H9 (cell line): ENCODE measurements around the gene MTFP1. TPM values are rescaled to one million over a fixed set of nuclear protein-coding genes. Genes with fewer than 3 reads are reported as not detected.

Source experiments
- DNase-seq: peaks from one replicate; pipeline ENCODE4 v3.0.0-alpha.2; 2017
- H2AFZ ChIP-seq: one replicate; pipeline ENCODE4 v1.6.1; 2013; ENCODE audit warnings: mild to moderate bottlenecking, low read length, control low read depth, moderate library complexity
- H2AK5ac ChIP-seq: 2 replicates; pipeline ENCODE4 v1.6.1; 2013; ENCODE audit warnings: low read length, control low read depth, mixed read lengths; ENCODE audit not compliant: insufficient read length
- H2BK120ac ChIP-seq: one replicate; pipeline ENCODE4 v1.6.1; 2013; ENCODE audit warnings: low read depth, mild to moderate bottlenecking, low read length, control low read depth, inconsistent platforms; ENCODE audit not compliant: poor library complexity, severe bottlenecking
- H2BK12ac ChIP-seq: 2 replicates; pipeline ENCODE4 v1.6.1; 2013; ENCODE audit warnings: low read length, control low read depth, mixed read lengths, low read depth; ENCODE audit not compliant: insufficient read length
- H2BK15ac ChIP-seq: 2 replicates; pipeline ENCODE4 v1.6.1; 2013; ENCODE audit warnings: low read depth, low read length, control low read depth
- H2BK20ac ChIP-seq: one replicate; pipeline ENCODE4 v1.6.1; 2013; ENCODE audit warnings: low read depth, mild to moderate bottlenecking, low read length, control low read depth, inconsistent platforms; ENCODE audit not compliant: poor library complexity, severe bottlenecking
- H2BK5ac ChIP-seq: 2 replicates; pipeline ENCODE4 v1.6.1; 2013; ENCODE audit warnings: low read length, control low read depth, mixed read lengths; ENCODE audit not compliant: insufficient read length
- H3K14ac ChIP-seq: 2 replicates; pipeline ENCODE4 v1.6.1; 2013; ENCODE audit warnings: low read length, control low read depth; ENCODE audit not compliant: insufficient read depth
- H3K18ac ChIP-seq: 2 replicates; pipeline ENCODE4 v1.6.1; 2013; ENCODE audit warnings: low read depth, mild to moderate bottlenecking, mixed read lengths, low read length, control low read depth; ENCODE audit not compliant: insufficient read length
- H3K23ac ChIP-seq: 2 replicates; pipeline ENCODE4 v1.6.1; 2013; ENCODE audit warnings: low read length, control low read depth, mixed read lengths, low read depth; ENCODE audit not compliant: insufficient read length
- H3K23me2 ChIP-seq: 2 replicates; pipeline ENCODE4 v1.6.1; 2013; ENCODE audit warnings: low read depth, mild to moderate bottlenecking, mixed read lengths, low read length, control low read depth; ENCODE audit not compliant: insufficient read length, poor library complexity, severe bottlenecking
- H3K27ac ChIP-seq: 2 replicates; pipeline ENCODE4 v1.5.1; 2013; ENCODE audit warnings: low read length, control low read depth, mixed read lengths, low read depth; ENCODE audit not compliant: insufficient read length
- H3K27me3 ChIP-seq: 2 replicates; pipeline ENCODE4 v1.6.1; 2013; ENCODE audit warnings: low read length, control low read depth, inconsistent platforms; ENCODE audit not compliant: insufficient read depth
- H3K4ac ChIP-seq: 2 replicates; pipeline ENCODE4 v1.6.1; 2013; ENCODE audit warnings: low read depth, mild to moderate bottlenecking, control low read depth, inconsistent platforms, low read length, moderate library complexity
- H3K4me1 ChIP-seq: 2 replicates; pipeline ENCODE4 v1.6.1; 2013; ENCODE audit warnings: low read length, control low read depth, inconsistent platforms; ENCODE audit not compliant: insufficient read depth
- H3K4me2 ChIP-seq: 2 replicates; pipeline ENCODE4 v1.6.1; 2013; ENCODE audit warnings: low read length, control low read depth, mixed read lengths; ENCODE audit not compliant: insufficient read length, insufficient read depth
- H3K56ac ChIP-seq: 2 replicates; pipeline ENCODE4 v1.6.1; 2013; ENCODE audit warnings: low read depth, mild to moderate bottlenecking, mixed read lengths, low read length, control low read depth; ENCODE audit not compliant: insufficient read length
- H3K79me1 ChIP-seq: 2 replicates; pipeline ENCODE4 v1.6.1; 2013; ENCODE audit warnings: low read depth, mild to moderate bottlenecking, moderate library complexity, low read length, control low read depth, inconsistent platforms; ENCODE audit not compliant: insufficient read depth, poor library complexity, severe bottlenecking
- H3K79me2 ChIP-seq: 2 replicates; pipeline ENCODE4 v1.6.1; 2013; ENCODE audit warnings: low read length, control low read depth, inconsistent platforms; ENCODE audit not compliant: insufficient read depth
- H3K9ac ChIP-seq: 2 replicates; pipeline ENCODE4 v1.6.1; 2013; ENCODE audit warnings: low read length, control low read depth, mixed read lengths; ENCODE audit not compliant: insufficient read length; ENCODE audit errors: extremely low read depth
- H3K9me3 ChIP-seq: one replicate; pipeline ENCODE4 v1.6.1; 2013; ENCODE audit warnings: low read depth, low read length, inconsistent platforms; ENCODE audit not compliant: control insufficient read depth
- H3T11ph ChIP-seq: one replicate; pipeline ENCODE4 v1.6.1; 2013; ENCODE audit warnings: mild to moderate bottlenecking, low read length, control low read depth, inconsistent platforms
- H4K20me1 ChIP-seq: one replicate; pipeline ENCODE4 v1.6.1; 2013; ENCODE audit not compliant: control insufficient read depth, insufficient read length, insufficient read depth
- H4K5ac ChIP-seq: 2 replicates; pipeline ENCODE4 v1.6.1; 2013; ENCODE audit warnings: low read depth, mild to moderate bottlenecking, mixed read lengths, low read length, control low read depth; ENCODE audit not compliant: insufficient read length
- H4K8ac ChIP-seq: replicated peaks from 2 replicates; pipeline ENCODE4 v1.6.1; 2013; ENCODE audit warnings: low read length, control low read depth, mixed read lengths, low read depth; ENCODE audit not compliant: insufficient read length
- H4K91ac ChIP-seq: 2 replicates; pipeline ENCODE4 v1.6.1; 2013; ENCODE audit warnings: low read depth, mild to moderate bottlenecking, moderate library complexity, mixed read lengths, low read length, control low read depth; ENCODE audit not compliant: insufficient read length
- H3K27ac Mint-ChIP-seq, 3 experiments: 2 replicates in 2 of 3; 3 replicates in 1 of 3; pipeline ENCODE4 v1.8.0; 2020 to 2021; ENCODE audit warnings: mixed read lengths in 3 of 3, mild to moderate bottlenecking in 1 of 3, moderate library complexity in 1 of 3
- H3K27me3 Mint-ChIP-seq: 2 replicates; pipeline ENCODE4 v1.8.0; 2021; ENCODE audit warnings: low read depth, mild to moderate bottlenecking, moderate library complexity, mixed read lengths
- H3K36me3 Mint-ChIP-seq, 3 experiments: 2 replicates in 2 of 3; 3 replicates in 1 of 3; pipeline ENCODE4 v1.8.0; 2020 to 2021; ENCODE audit warnings: low read depth in 3 of 3, mixed read lengths in 3 of 3; ENCODE audit not compliant: insufficient read depth in 1 of 3
- H3K4me1 Mint-ChIP-seq, 2 experiments: 2 replicates each; pipeline ENCODE4 v1.8.0; 2020; ENCODE audit warnings: mixed read lengths in 2 of 2
- H3K4me3 Mint-ChIP-seq, 2 experiments: 2 replicates in 1 of 2; 3 replicates in 1 of 2; pipeline ENCODE4 v1.8.0; 2020 to 2021; ENCODE audit warnings: mild to moderate bottlenecking in 2 of 2, mixed read lengths in 2 of 2, moderate library complexity in 1 of 2
- H3K9me3 Mint-ChIP-seq, 2 experiments: 2 replicates in 1 of 2; 3 replicates in 1 of 2; pipeline ENCODE4 v1.8.0; 2020; ENCODE audit warnings: mild to moderate bottlenecking in 2 of 2, mixed read lengths in 2 of 2, moderate library complexity in 1 of 2
- WGBS: extraction: QIAGEN DNeasy Blood & Tissue Kit; methylation state at CpG from one replicate; pipeline ENCODE4 v1.1.7; 2013; ENCODE audit warnings: missing lambda C conversion rate, low lambda C conversion rate, mixed read lengths; ENCODE audit not compliant: insufficient read length; ENCODE audit errors: extremely low coverage; 5-methylcytosine and 5-hydroxymethylcytosine counted together
- total RNA-seq: library from RNA; stranded (reverse); gene quantifications from 2 replicates; pipeline ENCODE4 v1.2.1, GENCODE V29; 2021
- TF ChIP-seq, protein P1 (sequence below): fragments of 200-600 bp; sonication (generic); conservative IDR thresholded peaks from 3 replicates; pipeline ENCODE4 v1.8.0; 2021; ENCODE audit warnings: antibody characterized with exemption, mild to moderate bottlenecking

MTFP1 gene
- total RNA-seq, 1 experiment from 2014 or later: 46.8 TPM

DNA sequence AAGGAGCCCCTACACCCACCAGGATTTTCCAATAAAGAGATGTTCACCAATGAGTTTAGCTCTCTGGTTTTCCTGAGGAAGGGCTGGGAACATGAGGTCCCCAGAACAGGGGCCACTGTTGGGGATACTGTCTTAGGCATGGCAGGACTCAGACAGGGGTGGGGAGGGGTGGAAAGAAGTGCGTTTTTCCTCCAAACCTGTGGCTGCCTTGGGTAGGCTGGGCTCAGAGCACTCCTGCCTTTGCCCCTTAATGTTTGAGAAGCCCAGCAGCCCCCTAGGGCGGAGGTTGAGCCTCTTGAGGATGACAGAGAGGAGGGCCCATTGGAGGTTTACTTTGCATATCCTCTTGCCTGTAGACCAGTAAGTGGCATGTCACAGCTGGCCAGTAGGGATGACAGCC is 10.6 kb downstream of the MTFP1 start:
- no peaks in the 10 kb centered on the region for H3K79me1 ChIP-seq
- H3K9ac ChIP-seq: no peak overlapping the region
- Mint-ChIP-seq H3K27me3 (peaks cover 6% of the 10 kb centered on the region), H3K36me3 (peaks cover 0 to 3% (median 0%) of the 10 kb centered on the region in 3 experiments; a peak in 1 of 7 replicates), H3K4me3 (no peak overlapping the region), H3K4me1 (peaks cover 6 to 12% of the 10 kb centered on the region in 2 experiments; a peak in 3 of 4 replicates), H3K27ac (peak overlapping the region in 1 of 3 experiments; percentile 21; a peak in 1 of 7 replicates), H3K9me3 (no peaks in the 10 kb centered on the region; a peak in 1 of 5 replicates)
- DNase-seq: no peak
- H2BK12ac ChIP-seq: no peak overlapping the region
- H2AK5ac ChIP-seq: no peak overlapping the region
- no CpG with 5 or more reads among the region's 2 CpGs for WGBS
- no peak overlapping the region for H3K4me2 ChIP-seq
- H3K18ac ChIP-seq: no peak overlapping the region
- H4K8ac ChIP-seq: no peak overlapping the region
- H3K23me2 ChIP-seq: no peaks in the 10 kb centered on the region
- H3K27ac ChIP-seq: no peak overlapping the region
- H4K20me1 ChIP-seq: no peaks in the 10 kb centered on the region
- H3T11ph ChIP-seq: no peak overlapping the region
- TF ChIP-seq, protein P1, sequence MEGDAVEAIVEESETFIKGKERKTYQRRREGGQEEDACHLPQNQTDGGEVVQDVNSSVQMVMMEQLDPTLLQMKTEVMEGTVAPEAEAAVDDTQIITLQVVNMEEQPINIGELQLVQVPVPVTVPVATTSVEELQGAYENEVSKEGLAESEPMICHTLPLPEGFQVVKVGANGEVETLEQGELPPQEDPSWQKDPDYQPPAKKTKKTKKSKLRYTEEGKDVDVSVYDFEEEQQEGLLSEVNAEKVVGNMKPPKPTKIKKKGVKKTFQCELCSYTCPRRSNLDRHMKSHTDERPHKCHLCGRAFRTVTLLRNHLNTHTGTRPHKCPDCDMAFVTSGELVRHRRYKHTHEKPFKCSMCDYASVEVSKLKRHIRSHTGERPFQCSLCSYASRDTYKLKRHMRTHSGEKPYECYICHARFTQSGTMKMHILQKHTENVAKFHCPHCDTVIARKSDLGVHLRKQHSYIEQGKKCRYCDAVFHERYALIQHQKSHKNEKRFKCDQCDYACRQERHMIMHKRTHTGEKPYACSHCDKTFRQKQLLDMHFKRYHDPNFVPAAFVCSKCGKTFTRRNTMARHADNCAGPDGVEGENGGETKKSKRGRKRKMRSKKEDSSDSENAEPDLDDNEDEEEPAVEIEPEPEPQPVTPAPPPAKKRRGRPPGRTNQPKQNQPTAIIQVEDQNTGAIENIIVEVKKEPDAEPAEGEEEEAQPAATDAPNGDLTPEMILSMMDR: no peak
- H2AFZ ChIP-seq: no peak overlapping the region
- H3K4ac ChIP-seq: no peak overlapping the region
- no peaks in the 10 kb centered on the region for H3K79me2 ChIP-seq
- no peak overlapping the region for H2BK120ac ChIP-seq
- no peaks in the 10 kb centered on the region for H3K27me3 ChIP-seq
- no peaks in the 10 kb centered on the region for H3K9me3 ChIP-seq
- H2BK20ac ChIP-seq: no peak overlapping the region
- no peak overlapping the region for H4K91ac ChIP-seq
- no peaks in the 10 kb centered on the region for H3K4me1 ChIP-seq
- H3K14ac ChIP-seq: no peak overlapping the region
- no peak overlapping the region for H2BK15ac ChIP-seq
- H3K23ac ChIP-seq: no peak overlapping the region
- no peak overlapping the region for H3K56ac ChIP-seq
- no peak overlapping the region for H4K5ac ChIP-seq
- H2BK5ac ChIP-seq: no peak overlapping the region
